GM18519 (cell line): ENCODE measurements around the gene RAPGEF3.
A peak's percentile ranks its signal among the peaks of the same experiment; 100 is the strongest.

Source experiments
- ATAC-seq: cut with Tn5 transposase; IDR thresholded peaks from one replicate; pipeline ENCODE4 v1.9.1; 2021; ENCODE audit warnings: mild to moderate bottlenecking, moderate library complexity; ENCODE audit not compliant: unreplicated experiment, low FRiP score

Gene RAPGEF3

DNA sequence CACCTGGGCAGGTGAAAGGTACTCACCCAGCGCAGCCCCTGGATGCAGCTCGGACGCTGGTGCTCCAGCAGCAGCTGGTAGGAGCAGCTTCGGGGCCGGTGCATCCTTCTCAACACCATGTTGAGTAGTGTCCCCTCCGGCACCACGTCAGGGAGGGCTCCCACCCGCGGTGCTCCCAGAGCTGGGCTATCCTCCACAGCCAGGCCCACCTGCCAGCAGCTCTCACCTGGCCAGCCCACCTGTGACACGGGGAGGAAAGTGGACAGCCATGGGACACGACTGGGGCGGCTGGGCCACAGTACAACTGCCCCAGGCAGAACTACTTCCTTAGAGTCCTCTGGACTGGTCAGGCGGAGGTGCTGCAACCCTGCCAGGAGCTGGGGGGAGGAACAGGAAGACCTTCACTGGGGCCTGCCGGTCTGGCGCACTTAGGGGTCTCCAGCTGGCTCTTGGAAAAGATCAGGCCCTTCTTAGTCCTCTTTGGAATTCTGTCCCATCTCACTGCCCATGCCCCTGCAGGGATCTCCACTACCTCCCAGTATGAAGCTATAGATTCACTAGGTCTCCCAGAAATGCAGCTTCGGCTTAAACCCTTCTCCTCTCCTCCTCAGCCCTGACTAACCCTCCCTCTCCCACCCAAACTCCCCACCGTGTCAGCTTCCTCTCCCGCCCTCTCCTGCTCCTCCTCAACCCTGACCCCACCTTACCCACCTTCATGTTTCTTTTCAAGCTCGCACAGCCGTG is 668 bp downstream of the RAPGEF3 start:
- ATAC-seq = no peak

- ATAC-seq = no peak
Measured at GRCh38 chr12:47757364-47757839, 1.3 kb downstream of the RAPGEF3 start.

DNA sequence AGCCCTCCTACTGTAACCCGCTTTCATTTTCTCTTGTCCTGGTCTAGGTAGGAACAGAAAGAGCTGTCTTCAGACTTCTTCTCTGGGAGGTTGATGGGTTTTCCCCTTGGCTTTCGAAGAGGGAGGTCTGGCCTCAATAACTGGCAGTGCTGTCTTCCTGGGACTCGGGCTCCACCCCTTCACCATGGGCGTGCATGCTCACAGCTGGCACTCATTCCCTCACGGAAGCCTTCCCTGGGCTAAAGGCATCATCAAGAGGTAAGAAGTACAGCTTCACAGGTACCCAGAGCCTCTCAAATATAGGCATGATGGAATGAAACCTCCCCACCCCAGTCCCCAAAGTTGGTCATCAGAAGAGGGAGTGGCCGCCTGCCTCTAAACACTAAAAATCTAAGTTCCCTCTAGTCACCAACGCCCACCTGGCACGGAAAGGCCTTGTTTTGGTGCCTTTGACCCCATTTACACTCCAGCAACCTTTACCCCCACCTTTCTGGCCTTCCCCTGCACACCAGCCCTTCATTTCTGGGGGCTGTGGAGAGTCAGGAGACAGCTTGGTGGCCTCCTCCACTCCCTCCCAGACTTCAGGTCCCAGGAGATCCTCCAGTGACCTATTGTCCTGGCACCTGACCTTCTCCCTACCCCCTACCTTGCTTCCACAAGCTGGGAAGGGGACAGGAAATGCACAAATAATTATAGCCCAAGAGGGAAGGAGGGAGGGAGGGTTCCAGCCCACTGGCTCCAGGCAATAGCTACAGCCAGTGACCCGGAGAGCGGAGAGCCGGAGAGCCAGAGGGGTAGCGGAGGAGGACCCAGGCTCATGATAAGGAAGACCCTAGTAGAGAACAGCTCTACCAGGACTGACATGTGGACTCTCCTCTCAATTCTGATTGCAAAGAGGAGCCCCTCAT is 2.8 kb downstream of the RAPGEF3 start:
- ATAC-seq = peak; percentile 58

GRCh38 chr12:47754881-47755280 is 3.8 kb downstream of the RAPGEF3 start:
- no peak for ATAC-seq

DNA sequence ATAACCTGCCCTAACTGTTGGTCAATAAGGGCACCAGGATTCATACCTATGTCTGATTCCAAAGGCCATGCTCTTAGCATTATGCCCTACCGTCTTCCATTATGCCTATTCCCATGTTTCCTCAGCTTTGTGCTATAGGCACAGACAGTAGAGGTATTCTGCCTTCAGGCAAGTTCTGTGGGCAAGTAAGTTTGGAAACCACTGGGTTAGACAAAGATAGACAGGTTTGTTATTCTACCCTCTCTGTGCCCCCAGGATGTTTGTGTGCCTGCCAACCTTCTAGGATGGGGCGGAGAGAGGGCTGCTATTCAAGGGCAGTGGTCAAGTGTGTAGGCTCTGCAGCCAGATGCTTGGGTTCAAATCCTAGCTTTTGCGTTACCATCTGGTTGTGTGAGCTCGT is 4.6 kb downstream of the RAPGEF3 start:
- no peak for ATAC-seq

GRCh38 chr12:47753021-47754001 is 5.4 kb downstream of the RAPGEF3 start:
- ATAC-seq = no peak

DNA sequence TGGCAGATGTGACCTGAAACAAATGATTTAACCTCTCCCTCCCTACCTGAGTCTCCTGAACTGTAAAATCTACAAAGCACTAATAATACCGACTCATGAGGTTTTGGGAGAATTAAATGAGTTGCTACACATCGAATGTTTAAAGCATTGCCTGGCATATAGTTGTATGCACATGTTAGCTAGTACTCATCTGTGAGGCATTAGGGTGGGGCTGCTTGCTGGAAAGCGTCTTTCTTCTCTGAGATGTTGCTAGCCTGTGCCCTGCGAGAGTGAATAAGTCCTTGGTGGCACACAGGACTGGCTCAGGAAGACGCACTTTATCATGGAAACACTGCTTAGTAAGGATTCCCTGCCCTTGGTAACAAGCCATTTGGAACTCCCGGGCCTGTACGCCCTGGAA is 6.1 kb downstream of the RAPGEF3 start:
- no peak for ATAC-seq

DNA sequence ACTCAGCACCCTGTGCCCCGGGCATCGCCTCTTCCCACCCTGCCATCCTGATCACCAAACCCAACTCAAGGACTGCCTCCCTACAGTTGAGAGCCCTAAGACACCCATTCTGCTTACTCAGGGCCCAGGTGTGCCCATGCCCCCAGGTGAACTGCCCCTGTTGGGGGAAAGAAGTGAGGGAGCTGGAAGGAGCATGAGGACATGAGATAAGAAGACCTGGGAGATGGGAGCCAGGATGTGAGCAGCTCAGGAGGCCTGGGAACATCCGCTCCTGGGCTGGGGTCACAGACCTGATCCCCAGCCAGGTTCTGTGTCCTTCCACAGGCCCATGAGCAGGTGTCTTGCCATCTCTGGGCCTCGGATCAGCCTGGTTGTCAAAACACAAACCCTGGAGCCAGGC is 6.6 kb downstream of the RAPGEF3 start:
- ATAC-seq = no peak

DNA sequence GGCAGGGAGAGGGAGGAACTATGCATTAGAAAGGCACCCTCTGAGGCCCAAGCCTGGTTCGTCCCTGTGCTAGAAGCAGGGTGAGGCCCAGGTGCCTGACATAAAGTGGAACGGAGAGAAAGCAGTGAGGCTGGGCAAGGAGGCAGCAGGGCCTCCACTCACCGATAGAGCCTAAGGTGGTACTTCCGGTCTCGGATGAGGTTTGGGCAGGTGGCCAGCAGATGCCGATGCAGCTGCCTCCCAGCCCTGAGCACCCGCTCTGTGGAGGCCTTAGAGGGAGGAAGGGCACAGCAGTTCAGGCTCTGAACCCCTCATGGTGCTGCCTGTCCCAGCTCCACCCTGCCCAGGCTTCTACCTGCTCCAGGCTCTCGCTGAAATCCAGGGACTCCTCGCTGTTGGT is 7.1 kb downstream of the RAPGEF3 start:
- ATAC-seq = no peak

- no peak for ATAC-seq
Measured at GRCh38 chr12:47750916-47751470, 7.7 kb downstream of the RAPGEF3 start.

DNA sequence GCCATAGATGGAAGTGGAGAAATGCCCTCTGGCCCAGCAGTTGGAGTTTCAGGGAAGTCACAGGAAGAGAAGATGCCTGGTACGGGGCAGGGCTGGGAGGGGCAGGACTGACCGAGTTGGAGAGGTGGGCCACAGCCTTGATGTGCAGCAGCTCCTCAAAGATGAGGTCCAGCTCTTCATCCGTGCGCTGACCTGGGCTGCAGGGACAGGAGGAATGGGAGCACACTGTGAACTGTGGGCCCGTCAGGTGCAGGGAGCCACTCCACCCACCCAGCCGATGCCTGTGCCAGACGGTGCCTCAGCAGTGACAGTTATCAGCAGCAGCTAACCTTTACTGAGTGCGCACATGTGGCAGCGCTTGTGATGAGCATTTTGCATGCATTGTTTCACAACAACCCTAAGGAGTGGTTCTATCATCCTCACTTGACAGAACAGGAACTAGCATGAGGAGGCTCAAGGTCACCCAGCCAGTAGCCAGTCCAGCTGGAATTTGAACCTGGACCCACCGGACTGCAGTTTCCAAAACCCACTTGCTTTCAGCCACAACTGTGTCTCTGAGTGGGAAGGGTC is 8.4 kb downstream of the RAPGEF3 start:
- no peak for ATAC-seq

GRCh38 chr12:47748899-47749298 is 9.8 kb downstream of the RAPGEF3 start:
- no peak for ATAC-seq

DNA sequence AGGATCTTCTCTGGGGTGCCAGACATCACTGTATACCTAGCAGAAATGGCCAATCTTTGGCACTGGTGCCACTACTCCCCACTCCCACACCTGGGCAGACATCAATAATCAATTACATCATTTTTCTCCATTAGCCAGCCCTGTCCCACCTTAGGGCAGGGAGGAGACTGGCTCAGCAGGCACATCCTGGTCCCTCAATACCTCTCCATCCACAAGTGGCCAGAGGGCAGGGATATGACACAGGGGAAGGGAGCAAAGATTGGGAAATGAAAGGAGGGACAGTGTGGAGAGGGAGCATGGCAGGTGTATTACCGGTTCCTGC is 10.2 kb downstream of the RAPGEF3 start:
- ATAC-seq = no peak

- ATAC-seq = no peak
Measured at GRCh38 chr12:47747596-47748506, 10.8 kb downstream of the RAPGEF3 start.

GRCh38 chr12:47747126-47747525 is 11.6 kb downstream of the RAPGEF3 start:
- ATAC-seq = no peak

- no peak for ATAC-seq
Measured at GRCh38 chr12:47746523-47746922, 12.2 kb downstream of the RAPGEF3 start.

DNA sequence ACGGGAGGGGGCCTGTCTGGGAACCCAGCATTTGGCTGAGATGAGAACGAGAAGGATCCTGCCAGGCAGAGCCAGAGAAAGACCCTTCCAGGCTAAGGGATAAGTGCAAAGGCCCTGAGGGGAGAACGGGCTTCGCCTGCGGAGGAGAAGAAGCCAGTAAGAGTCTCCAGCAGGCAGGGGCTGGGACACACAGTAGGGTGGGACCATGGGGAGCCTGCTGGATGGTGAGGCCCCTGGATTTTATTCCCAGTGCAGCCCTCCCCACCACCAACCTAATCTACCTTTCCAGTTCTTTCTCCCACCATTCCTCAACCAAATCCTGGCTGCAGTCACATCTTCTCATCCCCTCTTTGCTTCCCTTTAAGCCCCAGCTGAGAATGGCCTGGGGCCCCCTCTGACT is 12.6 kb downstream of the RAPGEF3 start:
- no peak for ATAC-seq

DNA sequence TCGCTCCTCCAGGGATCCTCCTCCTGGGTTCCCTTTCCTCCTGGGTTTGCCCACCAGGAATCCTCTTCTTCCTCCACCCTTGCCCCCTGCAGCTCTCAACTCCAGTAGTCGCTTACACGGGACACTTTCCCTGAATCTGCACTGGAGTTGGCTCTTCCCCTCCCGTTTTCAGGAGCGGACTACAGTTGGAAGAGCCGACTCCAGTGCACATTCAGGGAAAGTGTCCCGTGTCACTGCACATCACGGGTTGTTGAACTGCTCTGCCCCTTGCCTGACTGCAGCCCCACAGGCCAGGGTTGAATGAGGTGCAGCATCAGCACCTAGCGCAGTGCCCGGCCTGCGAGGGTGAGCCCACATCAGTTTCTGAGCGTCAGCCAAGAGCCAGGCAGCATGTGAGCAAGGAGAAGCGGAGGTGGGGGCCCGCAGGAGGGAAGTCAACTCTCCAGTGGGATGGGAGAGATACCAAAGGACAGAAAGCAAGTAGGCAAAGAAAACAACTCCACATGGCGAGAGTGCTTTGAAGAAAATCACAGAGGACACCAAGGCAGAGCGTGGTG is 13.1 kb downstream of the RAPGEF3 start:
- no peak for ATAC-seq
